Lung (tissue), 12 donors: Measurements from ENCODE around the gene NRCAM. TPM values are rescaled to one million over a fixed set of nuclear protein-coding genes. Genes with fewer than 3 reads are reported as not detected.

Experiments used
- ATAC-seq: fragments of 200-7000 bp; cut with Tn5 transposase; one replicate; pipeline ENCODE4 v1.9.1; 2020; ENCODE audit warnings: moderate number of reproducible peaks; ENCODE audit not compliant: insufficient read depth, low FRiP score
- DNase-seq, 3 donors: peaks; one replicate each; pipeline ENCODE4 v3.0.0-alpha.2; 2013 to 2017
- H3K27ac ChIP-seq, 2 donors: one replicate each; pipeline ENCODE4 v1.5.1; 2013; ENCODE audit warnings: mild to moderate bottlenecking in 2 of 2, moderate library complexity in 2 of 2, control low read depth in 1 of 2, inconsistent platforms in 1 of 2, low read depth in 1 of 2, low read length in 1 of 2
- H3K27me3 ChIP-seq, 3 donors: one replicate each; pipeline ENCODE4 v1.5.1; 2013; ENCODE audit warnings: low read length in 2 of 3; ENCODE audit not compliant: control insufficient read depth in 3 of 3, insufficient read depth in 3 of 3
- H3K36me3 ChIP-seq, 4 donors: one replicate each; pipeline ENCODE4 v1.5.1; 2013; ENCODE audit warnings: low read length in 4 of 4, mild to moderate bottlenecking in 1 of 4, moderate library complexity in 1 of 4; ENCODE audit not compliant: control insufficient read depth in 4 of 4, insufficient read depth in 4 of 4
- H3K4me1 ChIP-seq, 5 donors: one replicate each; pipeline ENCODE4 v1.5.1; 2013; ENCODE audit warnings: low read length in 5 of 5, mild to moderate bottlenecking in 2 of 5, moderate library complexity in 1 of 5; ENCODE audit not compliant: control insufficient read depth in 5 of 5, insufficient read depth in 5 of 5
- H3K4me3 ChIP-seq: one replicate; pipeline ENCODE4 v1.5.1; 2013; ENCODE audit warnings: mild to moderate bottlenecking, control low read depth, moderate library complexity
- H3K9ac ChIP-seq, 2 donors: one replicate each; pipeline ENCODE4 v1.5.1; 2013; ENCODE audit warnings: low read length in 2 of 2, control low read depth in 1 of 2; ENCODE audit not compliant: insufficient read depth in 1 of 2
- H3K9me3 ChIP-seq, 4 donors: one replicate each; pipeline ENCODE4 v1.5.1; 2013; ENCODE audit warnings: low read length in 3 of 4, mild to moderate bottlenecking in 1 of 4, moderate library complexity in 1 of 4; ENCODE audit not compliant: control insufficient read depth in 4 of 4, insufficient read depth in 3 of 4
- WGBS, 2 donors: extraction: QIAGEN DNeasy Blood & Tissue Kit; methylation state at CpG; one replicate each; pipeline ENCODE4 v1.1.7; 2013; 5-methylcytosine and 5-hydroxymethylcytosine counted together
- polyA plus RNA-seq, 2 donors: library from polyadenylated mRNA; stranded (reverse); fragments of 200-250 nt; gene quantifications; one replicate each; pipeline ENCODE4 v1.2.1, GENCODE V29; 2013
- total RNA-seq, 2 donors: library from RNA; depleted of rRNA in 1 of 2; stranded (reverse); fragments of >200 nt in 1 of 2; gene quantifications; one replicate each; pipeline ENCODE4 v1.2.1, GENCODE V29; 2014 to 2021
- TF ChIP-seq, protein P1 (sequence below): IDR thresholded peaks from 2 replicates; pipeline ENCODE4 v1.5.1; 2012; ENCODE audit warnings: mild to moderate bottlenecking; ENCODE audit errors: control extremely low read depth, extremely low read depth
- donor health status: control.
- donor health status: control.
- donor health status: Bipolar disorder and iron deficiency.
- donor health status: healthy.
- donor health status: DM: yes; HTN: yes; CAD: no.

Gene NRCAM
- total and polyA plus RNA-seq, 4 donors = 2.5 to 32.4 (median 11.0) TPM

DNA sequence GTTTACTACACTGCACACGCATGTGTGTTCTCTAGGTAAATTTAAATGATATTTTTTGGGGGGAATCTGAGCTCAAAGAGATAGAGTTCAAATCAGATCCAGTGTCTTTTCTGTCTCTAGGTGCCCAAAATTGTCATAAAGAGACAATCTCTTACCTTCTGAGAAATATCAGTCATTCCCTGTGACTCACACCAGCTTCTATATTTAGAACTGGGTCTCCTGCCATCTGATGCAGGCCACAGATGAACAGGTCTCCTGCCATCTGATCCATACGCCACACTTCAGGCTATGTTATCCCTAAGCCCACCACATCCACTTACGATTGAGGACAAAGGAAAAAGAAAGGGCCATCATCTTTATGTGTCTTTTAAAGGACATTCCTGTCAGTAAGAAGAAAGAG, 189.7 kb downstream of the NRCAM start:
- DNase-seq (no peak), ATAC-seq (no peak)
- Histone ChIP-seq H3K36me3 (no peaks in the 10 kb centered on the region), H3K9me3 (peaks cover 0 to 1% (median 0%) of the 10 kb centered on the region in 4 donors), H3K27me3 (no peaks in the 10 kb centered on the region), H3K27ac (no peak overlapping the region), H3K9ac (no peak overlapping the region), H3K4me3 (no peak overlapping the region), H3K4me1 (peaks cover 0 to 3% (median 0%) of the 10 kb centered on the region in 5 donors)
- TF ChIP-seq, protein P1, sequence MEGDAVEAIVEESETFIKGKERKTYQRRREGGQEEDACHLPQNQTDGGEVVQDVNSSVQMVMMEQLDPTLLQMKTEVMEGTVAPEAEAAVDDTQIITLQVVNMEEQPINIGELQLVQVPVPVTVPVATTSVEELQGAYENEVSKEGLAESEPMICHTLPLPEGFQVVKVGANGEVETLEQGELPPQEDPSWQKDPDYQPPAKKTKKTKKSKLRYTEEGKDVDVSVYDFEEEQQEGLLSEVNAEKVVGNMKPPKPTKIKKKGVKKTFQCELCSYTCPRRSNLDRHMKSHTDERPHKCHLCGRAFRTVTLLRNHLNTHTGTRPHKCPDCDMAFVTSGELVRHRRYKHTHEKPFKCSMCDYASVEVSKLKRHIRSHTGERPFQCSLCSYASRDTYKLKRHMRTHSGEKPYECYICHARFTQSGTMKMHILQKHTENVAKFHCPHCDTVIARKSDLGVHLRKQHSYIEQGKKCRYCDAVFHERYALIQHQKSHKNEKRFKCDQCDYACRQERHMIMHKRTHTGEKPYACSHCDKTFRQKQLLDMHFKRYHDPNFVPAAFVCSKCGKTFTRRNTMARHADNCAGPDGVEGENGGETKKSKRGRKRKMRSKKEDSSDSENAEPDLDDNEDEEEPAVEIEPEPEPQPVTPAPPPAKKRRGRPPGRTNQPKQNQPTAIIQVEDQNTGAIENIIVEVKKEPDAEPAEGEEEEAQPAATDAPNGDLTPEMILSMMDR = no peak
- 61 to 79% methylated on average over 3 of the region's 3 CpGs for WGBS, 2 donors

DNA sequence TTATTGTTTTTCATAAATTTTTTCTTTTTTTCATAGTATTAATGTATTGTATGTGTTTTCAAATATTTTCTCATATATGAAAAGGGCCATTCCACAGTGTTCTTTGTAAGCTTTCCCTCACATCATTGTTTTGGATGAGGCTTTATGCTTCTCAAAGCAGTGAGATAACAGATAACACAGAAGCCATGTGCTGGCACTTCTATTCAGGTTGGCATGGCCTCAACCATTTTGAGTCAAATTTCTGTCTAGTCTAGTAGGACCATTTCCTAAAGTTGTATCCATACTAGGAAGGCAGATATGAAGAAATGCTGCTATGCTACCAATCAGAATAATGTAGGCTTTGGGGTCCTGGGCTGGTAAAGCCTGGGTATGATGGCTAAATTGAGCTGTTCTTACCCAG, 190.2 kb downstream of the NRCAM start:
- Histone ChIP-seq H3K27me3 (no peaks in the 10 kb centered on the region), H3K9me3 (peaks cover 0 to 1% (median 0%) of the 10 kb centered on the region in 4 donors), H3K4me3 (no peak overlapping the region), H3K9ac (no peak overlapping the region), H3K27ac (no peak overlapping the region), H3K36me3 (no peaks in the 10 kb centered on the region), H3K4me1 (peaks cover 0 to 3% (median 0%) of the 10 kb centered on the region in 5 donors)
- no peak for ATAC-seq
- DNase-seq = no peak
- TF ChIP-seq, protein P1 = no peak

DNA sequence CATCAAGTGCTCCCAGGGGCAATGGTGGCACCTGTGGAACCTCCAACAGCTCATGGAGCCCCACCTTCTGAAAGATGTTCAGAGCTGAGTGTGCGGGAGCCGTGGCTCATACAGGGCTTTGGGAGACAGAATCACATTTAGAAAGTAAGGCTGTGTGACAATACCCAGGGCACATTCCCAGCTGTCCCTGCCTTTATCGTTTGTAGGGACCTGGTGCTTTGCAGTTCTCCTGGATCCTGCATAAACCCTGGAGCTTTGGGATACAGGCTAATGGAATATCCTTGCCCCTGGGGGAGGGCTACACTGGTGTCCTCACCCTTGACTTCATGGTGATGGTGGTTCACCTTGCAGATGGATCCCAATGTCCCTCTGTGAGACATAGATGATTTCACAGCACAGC, 191.2 kb downstream of the NRCAM start:
- Histone ChIP-seq H3K27me3 (no peaks in the 10 kb centered on the region), H3K36me3 (no peaks in the 10 kb centered on the region), H3K4me3 (no peak overlapping the region), H3K9ac (no peak overlapping the region), H3K9me3 (peaks cover 0 to 1% (median 0%) of the 10 kb centered on the region in 4 donors), H3K4me1 (peaks cover 0 to 3% (median 0%) of the 10 kb centered on the region in 5 donors), H3K27ac (no peak overlapping the region)
- no peak for DNase-seq
- ATAC-seq = no peak
- WGBS, 2 donors = 89% methylated on average over 3 of the region's 3 CpGs
- TF ChIP-seq, protein P1 = no peak

DNA sequence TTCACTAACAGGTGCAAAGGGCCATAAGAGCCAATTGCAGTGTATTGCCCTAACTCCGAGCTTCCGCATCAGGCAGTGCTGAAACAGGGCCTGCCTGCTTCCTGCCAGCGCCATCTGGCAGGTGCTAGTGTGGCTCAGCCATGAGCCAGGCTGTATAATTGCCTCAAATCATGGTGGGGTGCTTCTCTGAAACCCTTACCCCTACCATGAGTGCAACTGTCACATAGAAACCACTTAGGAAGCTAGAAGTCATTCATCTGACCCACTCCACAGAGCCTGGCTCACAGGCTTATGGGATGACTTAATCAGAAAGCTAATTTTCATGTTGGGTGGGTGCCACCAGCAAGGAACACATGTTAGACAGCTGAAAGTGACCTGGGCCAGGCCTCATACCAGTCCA, 192.8 kb downstream of the NRCAM start:
- H3K27me3 ChIP-seq = no peaks in the 10 kb centered on the region
- DNase-seq (no peak), ATAC-seq (no peak)
- no peak overlapping the region for H3K27ac ChIP-seq
- WGBS, 2 donors = 78 to 86% methylated on average over 3 of the region's 3 CpGs
- H3K4me3 ChIP-seq = no peak overlapping the region
- no peaks in the 10 kb centered on the region for H3K4me1 ChIP-seq
- H3K9me3 ChIP-seq = peaks cover 0 to 3% (median 0%) of the 10 kb centered on the region in 4 donors
- H3K9ac ChIP-seq = no peak overlapping the region
- H3K36me3 ChIP-seq = no peaks in the 10 kb centered on the region
- TF ChIP-seq, protein P1 = no peak
